NCI-H146 (cell line): ENCODE measurements around the gene LTBP3.
"Not testable (repeated sequence)": the region's sequence is repeated elsewhere in the genome, so short reads cannot be mapped to it uniquely, and the experiment has no call there.

Source experiments
- DNase-seq: peaks from one replicate; lab custom pipeline; 2025; lab: John Stamatoyannopoulos, UW

The LTBP3 gene

DNA sequence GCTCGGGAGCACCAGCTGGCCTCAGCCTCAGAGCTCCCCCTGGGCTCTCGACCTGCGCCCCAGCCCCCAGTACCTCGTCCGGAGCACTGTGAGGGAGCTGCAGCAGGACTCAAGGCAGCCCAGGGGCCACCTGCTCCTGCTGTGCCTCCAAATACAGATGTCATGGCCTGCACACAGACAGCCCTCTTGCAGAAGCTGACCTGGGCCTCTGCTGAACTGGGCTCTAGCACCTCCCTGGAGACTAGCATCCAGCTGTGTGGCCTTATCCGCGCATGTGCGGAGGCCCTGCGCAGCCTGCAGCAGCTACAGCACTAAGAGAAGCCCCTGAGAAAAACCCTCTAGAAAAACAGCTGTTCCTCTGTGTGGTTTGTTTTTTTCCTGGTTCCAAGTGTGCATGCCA lies 13.3 kb upstream of the LTBP3 start:
- no peak for DNase-seq

- peak; percentile 97 for DNase-seq
Measured at GRCh38 chr11:65569973-65570918, 12.1 kb upstream of the LTBP3 start, which contains the start of gene ZNRD2. TSS of gene ZNRD2 (plus strand) at chr11:65570477. CDS start at chr11:65570492, 15 bp downstream.

GRCh38 chr11:65569164-65569972 lies 11.2 kb upstream of the LTBP3 start:
- DNase-seq, result no peak

DNA sequence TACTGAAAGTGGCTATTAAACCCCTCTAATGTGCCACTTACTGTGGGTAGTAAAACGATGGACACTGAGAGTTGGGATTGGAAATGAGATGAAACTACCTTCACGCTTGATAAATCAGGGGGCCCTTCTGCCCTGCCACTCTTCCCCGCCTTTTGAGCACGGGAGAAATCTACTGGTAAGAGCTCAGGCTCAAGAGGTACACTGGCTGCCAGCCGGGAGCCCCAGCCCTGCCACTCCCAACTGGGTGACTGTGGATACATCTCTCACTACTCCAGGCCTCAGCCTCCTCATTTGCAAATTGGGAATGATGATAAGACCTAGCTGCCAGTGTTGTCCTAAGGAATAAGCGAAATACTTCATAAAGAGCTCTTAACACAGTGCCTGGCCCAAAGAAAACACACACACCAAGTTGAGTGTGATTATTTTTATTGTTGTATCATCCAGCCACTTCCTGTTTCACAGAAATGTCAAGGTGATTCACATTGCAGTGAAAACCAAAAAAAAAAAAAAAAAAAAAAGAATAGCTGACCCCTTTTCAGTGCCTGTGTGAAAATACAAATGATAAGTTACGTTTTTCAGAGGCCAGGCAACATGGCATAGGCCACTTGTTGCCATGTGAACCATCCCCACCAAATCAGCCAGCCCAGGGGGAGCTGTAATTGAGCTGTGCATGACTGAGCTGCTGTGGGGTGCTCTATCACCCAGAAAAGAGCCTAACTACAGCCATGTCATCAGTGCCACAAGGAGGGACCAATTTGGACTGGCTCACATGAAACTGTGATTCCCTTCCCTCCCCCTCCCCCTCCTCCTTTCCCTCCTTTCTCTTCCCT lies 7.7 kb upstream of the LTBP3 start:
- DNase-seq, result no peak

DNA sequence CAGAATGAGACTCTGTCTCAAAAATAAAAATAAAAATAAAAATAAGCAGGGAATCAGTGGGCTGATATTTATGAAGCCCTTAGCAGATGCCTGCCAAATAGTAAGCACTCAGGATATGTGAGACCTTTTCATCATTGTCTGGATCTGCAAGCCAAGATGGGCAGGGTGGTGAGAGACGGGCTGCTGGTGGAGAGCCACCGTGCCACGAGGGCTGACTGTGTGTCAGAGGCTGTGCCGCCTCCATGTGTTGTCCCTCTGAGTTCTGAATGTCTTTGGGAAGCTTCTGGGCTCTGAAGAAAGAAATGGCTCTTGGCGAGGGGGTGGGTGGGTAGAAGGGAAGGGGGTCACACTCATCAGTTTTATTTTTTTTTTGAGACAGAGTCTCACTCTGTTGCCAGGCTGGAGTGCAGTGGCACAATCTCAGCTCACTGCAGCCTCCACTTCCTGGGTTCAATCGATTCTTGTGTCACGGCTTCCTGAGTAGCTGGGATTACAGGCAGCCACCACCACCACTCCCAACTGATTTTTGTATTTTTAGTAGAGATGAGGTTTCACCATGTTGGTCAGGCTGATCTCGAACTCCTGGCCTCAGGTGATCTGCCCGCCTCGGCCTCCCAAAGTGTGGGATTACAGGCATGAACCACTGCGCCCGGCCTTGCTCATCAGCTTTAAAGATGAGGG lies 6.9 kb upstream of the LTBP3 start:
- DNase-seq, result not testable (repeated sequence)

GRCh38 chr11:65563601-65564000 lies 5.4 kb upstream of the LTBP3 start:
- no peak for DNase-seq

GRCh38 chr11:65562788-65563187 lies 4.6 kb upstream of the LTBP3 start:
- DNase-seq, result no peak

DNA sequence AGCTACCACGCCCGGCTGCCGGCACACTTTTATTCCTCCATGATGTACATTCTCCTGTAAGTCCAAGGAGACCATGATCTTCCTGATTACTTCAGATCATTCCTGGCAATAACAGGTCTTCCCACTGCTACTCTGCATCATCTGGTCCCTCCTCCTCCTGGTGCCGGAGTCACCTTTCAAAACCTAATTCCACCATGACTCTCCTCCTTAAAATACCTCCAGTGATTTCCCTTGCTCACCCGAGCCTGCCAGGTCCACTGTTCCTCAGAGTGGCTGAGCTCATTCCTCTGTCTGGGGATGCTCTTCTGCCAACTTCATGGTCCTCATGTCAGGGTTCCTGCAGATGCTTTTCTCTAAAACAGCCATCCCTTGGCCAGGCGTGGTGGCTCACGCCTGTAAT lies 3.9 kb upstream of the LTBP3 start:
- DNase-seq, result no peak

DNA sequence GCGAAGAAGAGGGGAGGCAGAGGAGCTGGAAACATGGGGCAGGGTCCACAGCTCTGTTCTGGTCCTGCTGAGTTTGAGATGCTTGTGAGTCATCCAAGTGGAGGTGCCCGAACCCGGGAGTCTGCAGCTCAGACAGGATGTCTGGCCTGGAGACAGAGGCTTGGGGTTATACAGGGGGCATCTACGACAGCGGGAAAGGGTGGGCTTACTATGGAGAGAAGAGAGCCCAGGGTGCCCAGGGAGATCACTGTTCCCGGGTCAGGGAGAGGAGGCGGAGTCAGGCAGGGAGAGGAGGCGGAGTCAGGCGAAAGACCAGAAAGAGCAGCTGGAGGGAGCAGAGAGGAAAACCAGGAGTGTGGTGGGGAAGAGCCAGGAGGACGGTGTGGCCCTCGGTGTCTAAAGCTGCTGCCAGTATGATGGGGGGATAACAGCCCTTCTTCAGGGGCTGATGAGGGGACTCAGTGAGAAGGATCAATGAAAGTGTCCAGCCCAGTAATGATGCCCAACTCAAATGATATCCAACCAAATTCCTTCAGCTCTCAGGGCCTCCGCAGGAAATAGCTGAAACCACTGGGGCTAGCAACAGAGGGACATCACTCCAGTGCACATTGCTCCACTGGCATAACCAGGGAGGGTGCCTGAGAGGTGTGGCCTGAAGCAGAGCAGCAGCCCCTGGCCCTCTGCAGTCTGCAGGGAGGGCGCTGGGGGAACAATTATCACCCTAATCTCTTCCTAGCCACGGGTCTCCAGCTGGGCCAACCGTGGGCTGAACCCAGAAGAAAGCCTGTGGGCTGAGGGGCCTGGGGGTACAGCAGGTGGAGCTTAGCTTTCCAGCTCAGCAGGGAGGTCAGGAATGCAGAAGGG lies 2.6 kb upstream of the LTBP3 start:
- DNase-seq, result peak; percentile 45

GRCh38 chr11:65559951-65560537 lies 1.9 kb upstream of the LTBP3 start:
- DNase-seq, result peak; percentile 48

GRCh38 chr11:65559535-65559934 lies 1.4 kb upstream of the LTBP3 start:
- DNase-seq, result no peak

GRCh38 chr11:65558930-65559509 lies 861 bp upstream of the LTBP3 start:
- no peak for DNase-seq

DNA sequence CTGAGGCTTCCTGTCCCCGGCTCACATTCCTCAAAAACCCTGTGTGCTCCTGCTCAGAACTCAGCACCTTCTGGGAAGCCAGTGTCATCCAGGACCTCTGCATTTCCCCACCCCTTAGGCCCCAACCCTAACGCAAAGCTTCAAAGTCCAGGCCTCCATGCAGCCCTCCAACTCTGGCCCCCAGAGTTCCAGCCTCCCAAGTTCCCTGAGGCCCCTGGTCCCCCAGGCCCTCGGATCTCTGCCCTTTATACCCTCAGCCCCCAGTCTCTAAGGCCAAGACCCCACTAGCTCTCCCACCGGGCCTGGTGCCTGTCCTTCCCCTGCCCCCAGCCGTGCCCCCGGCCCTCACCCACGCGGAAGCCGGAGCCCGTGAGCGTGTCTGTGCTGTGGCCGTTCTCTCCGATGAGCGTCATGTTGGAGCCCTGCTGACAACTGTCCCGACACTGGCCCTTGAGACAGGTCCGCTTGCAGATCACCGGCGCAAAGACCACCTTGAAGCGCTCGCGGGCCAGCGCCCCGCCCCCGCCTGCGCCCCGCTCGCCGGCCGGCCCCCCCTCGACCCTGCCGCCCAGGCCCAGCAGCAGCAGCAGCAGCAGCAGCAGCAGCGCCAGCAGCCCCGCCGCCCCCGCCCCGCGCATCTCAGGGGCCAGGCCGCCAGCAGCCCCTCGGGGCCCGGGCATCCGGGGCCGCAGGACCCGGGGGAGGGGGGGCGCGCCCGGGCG lies 718 bp downstream of the LTBP3 start:
- peak; percentile 33 for DNase-seq

DNA sequence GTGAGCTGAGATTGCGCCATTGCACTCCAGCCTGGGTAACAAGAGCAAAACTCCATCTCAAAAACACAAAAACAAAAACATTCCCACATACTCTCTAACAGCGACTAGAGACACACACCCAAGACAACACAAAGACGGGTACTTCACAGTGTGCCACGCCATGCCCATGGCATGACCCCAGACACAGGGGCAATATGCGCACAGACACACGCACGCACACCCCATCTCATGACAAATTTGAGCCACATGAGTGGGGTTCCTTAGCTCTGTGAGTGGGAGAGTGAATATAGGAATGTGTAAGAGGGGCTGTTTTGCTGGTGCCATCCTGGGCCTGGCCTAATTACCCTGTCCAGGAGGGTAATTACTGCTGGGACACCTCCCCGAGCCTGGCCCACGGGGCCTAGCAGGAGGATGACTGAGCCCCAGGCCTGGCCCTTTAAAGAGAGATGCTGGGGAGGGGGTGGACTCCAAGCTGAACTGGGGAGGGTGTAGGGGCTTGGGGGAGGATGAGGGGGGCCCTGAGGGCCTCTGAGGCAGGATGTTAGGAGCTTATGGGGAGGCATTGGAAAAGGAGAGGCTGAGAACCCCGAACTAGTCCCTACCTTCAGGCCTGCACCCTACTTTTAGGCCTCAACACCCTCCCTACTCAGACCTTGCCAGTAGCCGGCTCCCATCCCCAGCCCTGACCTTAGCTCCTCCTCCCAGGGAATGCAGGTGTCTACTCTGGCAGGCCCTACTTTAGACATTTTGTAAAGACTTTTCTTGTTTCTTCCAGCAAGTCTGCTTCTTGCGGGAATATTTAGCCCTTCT lies 1.5 kb downstream of the LTBP3 start:
- no peak for DNase-seq

GRCh38 chr11:65555693-65556231 lies 2.4 kb downstream of the LTBP3 start:
- DNase-seq, result no peak

DNA sequence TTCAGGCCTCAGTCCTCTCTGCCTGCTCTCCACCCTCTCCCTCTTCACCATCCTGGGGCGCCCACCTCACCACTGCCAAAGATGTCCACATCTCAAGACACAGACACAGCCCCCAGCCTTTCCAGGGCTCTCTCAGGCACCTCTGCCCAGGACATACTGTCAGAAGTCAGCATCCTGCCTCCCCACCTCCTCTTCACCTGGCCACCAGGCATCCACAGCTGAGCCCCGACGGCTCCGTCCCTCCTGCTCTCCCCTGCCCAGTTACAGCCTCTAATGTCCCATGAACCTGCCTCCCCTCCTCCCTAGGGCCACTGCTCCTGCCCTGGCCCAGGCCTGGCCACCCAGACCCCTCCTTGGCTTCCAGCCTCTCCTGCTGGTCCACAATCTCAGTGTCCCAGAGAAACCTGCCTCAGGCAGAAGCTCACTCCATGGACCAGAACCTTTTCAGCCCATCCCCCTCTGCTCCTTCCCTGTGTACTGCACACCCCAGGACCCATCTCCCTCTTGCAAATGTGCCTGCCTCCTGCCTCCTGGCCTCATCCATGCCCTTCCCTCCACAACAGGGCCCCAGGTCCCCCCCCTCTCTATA lies 3.2 kb downstream of the LTBP3 start:
- no peak for DNase-seq

DNA sequence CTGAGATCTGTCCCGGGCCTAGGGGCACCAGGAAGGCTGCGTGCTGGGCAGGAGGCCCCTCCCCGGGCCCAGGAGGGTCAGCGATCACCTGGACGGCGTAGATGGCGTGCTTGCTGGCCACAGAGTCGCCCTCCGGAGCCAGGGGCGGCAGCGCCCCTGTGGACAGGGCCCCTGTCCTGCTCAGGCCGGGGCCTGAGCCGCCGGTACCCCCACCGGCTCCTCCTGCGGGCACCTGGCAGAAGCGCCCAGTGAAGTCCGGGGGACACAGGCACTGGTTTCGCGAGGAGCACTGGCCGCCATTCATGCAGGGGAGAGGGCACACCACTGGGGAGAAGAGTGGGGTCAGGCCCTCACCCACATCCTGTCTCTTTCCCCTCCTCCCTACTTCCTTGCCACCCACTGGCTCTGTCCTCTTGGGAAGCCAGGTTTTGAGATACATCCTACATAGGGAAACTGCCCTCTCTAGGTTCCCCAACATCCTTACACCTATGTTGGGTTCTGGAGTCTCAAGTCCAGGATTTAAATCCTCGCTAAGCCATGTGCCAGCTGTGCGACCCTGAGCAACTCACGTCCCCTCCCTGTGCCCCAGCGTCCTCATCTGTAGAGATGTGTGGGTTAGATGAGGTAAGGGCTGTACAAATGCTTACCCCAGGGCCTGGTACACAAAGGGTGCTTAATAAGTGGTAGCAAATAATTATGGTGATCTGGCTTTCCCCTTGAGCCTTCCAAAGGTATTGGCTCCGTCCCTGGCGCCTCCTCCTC lies 3.9 kb downstream of the LTBP3 start:
- DNase-seq, result no peak
